Central memory CD8-positive, alpha-beta T cell (primary cell): ENCODE measurements around the gene ELFN1.

Experiments
- ATAC-seq: fragments of 150-1000 bp; cut with Tn5 transposase; replicated peaks from 2 replicates; pipeline ENCODE4 v1.10.0; 2022; ENCODE audit warnings: mild to moderate bottlenecking, moderate FRiP score, moderate number of reproducible peaks; ENCODE audit not compliant: poor library complexity, severe bottlenecking; ENCODE audit errors: extremely low read depth
- DNase-seq, 2 donors: peaks; one replicate each; pipeline ENCODE4 v3.0.0; 2021; ENCODE audit warnings: low spot score in 2 of 2
- H3K27ac Mint-ChIP-seq: one replicate; pipeline ENCODE4 v1.8.0; 2022; ENCODE audit warnings: low read depth, mild to moderate bottlenecking, moderate library complexity, mixed read lengths
- H3K27me3 Mint-ChIP-seq: one replicate; pipeline ENCODE4 v1.8.0; 2022; ENCODE audit warnings: mixed read lengths
- H3K36me3 Mint-ChIP-seq: one replicate; pipeline ENCODE4 v1.8.0; 2022; ENCODE audit warnings: mild to moderate bottlenecking, moderate library complexity, mixed read lengths; ENCODE audit not compliant: insufficient read depth
- H3K4me1 Mint-ChIP-seq: one replicate; pipeline ENCODE4 v1.8.0; 2022; ENCODE audit warnings: mixed read lengths
- H3K4me3 Mint-ChIP-seq: one replicate; pipeline ENCODE4 v1.8.0; 2022; ENCODE audit warnings: mild to moderate bottlenecking, moderate library complexity, mixed read lengths
- H3K9me3 Mint-ChIP-seq: one replicate; pipeline ENCODE4 v1.8.0; 2022; ENCODE audit warnings: mixed read lengths

ELFN1 gene

GRCh38 chr7:1661461-1661860 is 8.6 kb upstream of the ELFN1 start:
- Mint-ChIP-seq H3K4me1 (peaks cover 6% of the 10 kb centered on the region), H3K27ac (peak overlapping the region; percentile 32), H3K4me3 (no peak overlapping the region), H3K9me3 (no peaks in the 10 kb centered on the region), H3K36me3 (peaks cover 1% of the 10 kb centered on the region), H3K27me3 (peaks cover 71% of the 10 kb centered on the region)
- DNase-seq (no peak), ATAC-seq (no peak)

- no peak for DNase-seq
- no peak for ATAC-seq
- Mint-ChIP-seq H3K9me3 (no peaks in the 10 kb centered on the region), H3K27ac (peak overlapping the region; percentile 32), H3K27me3 (peaks cover 65% of the 10 kb centered on the region), H3K4me1 (peaks cover 10% of the 10 kb centered on the region), H3K4me3 (no peak overlapping the region), H3K36me3 (peaks cover 1% of the 10 kb centered on the region)
These were observed 8.0 kb upstream of the ELFN1 start for GRCh38 chr7:1662101-1662500.

- H3K9me3 Mint-ChIP-seq: no peaks in the 10 kb centered on the region
- peak overlapping the region; percentile 71 for H3K4me3 Mint-ChIP-seq
- peaks cover 12% of the 10 kb centered on the region for H3K4me1 Mint-ChIP-seq
- H3K27me3 Mint-ChIP-seq: peaks cover 58% of the 10 kb centered on the region
- no peak overlapping the region for H3K27ac Mint-ChIP-seq
- H3K36me3 Mint-ChIP-seq: peaks cover 1% of the 10 kb centered on the region
- no peak for ATAC-seq
- DNase-seq: no peak
These were observed 7.3 kb upstream of the ELFN1 start for GRCh38 chr7:1662767-1663166.

GRCh38 chr7:1663223-1663622 is 6.9 kb upstream of the ELFN1 start:
- peak overlapping the region; percentile 71 for H3K4me3 Mint-ChIP-seq
- H3K9me3 Mint-ChIP-seq: no peaks in the 10 kb centered on the region
- peaks cover 12% of the 10 kb centered on the region for H3K4me1 Mint-ChIP-seq
- peaks cover 56% of the 10 kb centered on the region for H3K27me3 Mint-ChIP-seq
- ATAC-seq (peak; percentile 66), DNase-seq (no peak)
- peaks cover 1% of the 10 kb centered on the region for H3K36me3 Mint-ChIP-seq
- no peak overlapping the region for H3K27ac Mint-ChIP-seq

GRCh38 chr7:1663857-1664651 is 6.0 kb upstream of the ELFN1 start:
- Mint-ChIP-seq H3K4me3 (peak overlapping the region; percentile 71), H3K4me1 (peaks cover 15% of the 10 kb centered on the region), H3K9me3 (no peaks in the 10 kb centered on the region), H3K27me3 (peaks cover 56% of the 10 kb centered on the region), H3K27ac (no peak overlapping the region), H3K36me3 (peaks cover 3% of the 10 kb centered on the region)
- ATAC-seq: no peak
- no peak for DNase-seq

- DNase-seq (peak in 1 of 2 donors; percentile 30), ATAC-seq (no peak)
- H3K27ac Mint-ChIP-seq: no peak overlapping the region
- peaks cover 3% of the 10 kb centered on the region for H3K36me3 Mint-ChIP-seq
- H3K27me3 Mint-ChIP-seq: peaks cover 55% of the 10 kb centered on the region
- H3K9me3 Mint-ChIP-seq: no peaks in the 10 kb centered on the region
- peaks cover 19% of the 10 kb centered on the region for H3K4me1 Mint-ChIP-seq
- H3K4me3 Mint-ChIP-seq: peak overlapping the region; percentile 13
These were observed 5.1 kb upstream of the ELFN1 start for GRCh38 chr7:1664711-1665548.

- H3K4me1 Mint-ChIP-seq: peaks cover 19% of the 10 kb centered on the region
- H3K4me3 Mint-ChIP-seq: no peak overlapping the region
- H3K27me3 Mint-ChIP-seq: peaks cover 47% of the 10 kb centered on the region
- peaks cover 3% of the 10 kb centered on the region for H3K36me3 Mint-ChIP-seq
- no peak for DNase-seq
- ATAC-seq: no peak
- H3K27ac Mint-ChIP-seq: no peak overlapping the region
- no peaks in the 10 kb centered on the region for H3K9me3 Mint-ChIP-seq
These were observed 4.3 kb upstream of the ELFN1 start for GRCh38 chr7:1665549-1666316.

- peaks cover 3% of the 10 kb centered on the region for H3K36me3 Mint-ChIP-seq
- DNase-seq (no peak), ATAC-seq (no peak)
- H3K9me3 Mint-ChIP-seq: no peaks in the 10 kb centered on the region
- peaks cover 48% of the 10 kb centered on the region for H3K27me3 Mint-ChIP-seq
- H3K4me3 Mint-ChIP-seq: peak overlapping the region; percentile 79
- no peak overlapping the region for H3K27ac Mint-ChIP-seq
- peaks cover 19% of the 10 kb centered on the region for H3K4me1 Mint-ChIP-seq
These were observed 3.7 kb upstream of the ELFN1 start for GRCh38 chr7:1666317-1666822.

- Mint-ChIP-seq H3K27ac (no peak overlapping the region), H3K36me3 (peaks cover 3% of the 10 kb centered on the region), H3K9me3 (no peaks in the 10 kb centered on the region), H3K4me1 (peaks cover 19% of the 10 kb centered on the region), H3K27me3 (peaks cover 44% of the 10 kb centered on the region), H3K4me3 (peak overlapping the region; percentile 79)
- no peak for ATAC-seq
- no peak for DNase-seq
These were observed 3.1 kb upstream of the ELFN1 start for GRCh38 chr7:1666823-1667565.

- Mint-ChIP-seq H3K9me3 (no peaks in the 10 kb centered on the region), H3K4me3 (peak overlapping the region; percentile 79), H3K4me1 (peaks cover 19% of the 10 kb centered on the region), H3K36me3 (peaks cover 3% of the 10 kb centered on the region), H3K27me3 (peaks cover 44% of the 10 kb centered on the region), H3K27ac (no peak overlapping the region)
- DNase-seq: no peak
- ATAC-seq: no peak
These were observed 2.3 kb upstream of the ELFN1 start for GRCh38 chr7:1667566-1668395.

- peaks cover 15% of the 10 kb centered on the region for H3K4me1 Mint-ChIP-seq
- no peak for ATAC-seq
- H3K27ac Mint-ChIP-seq: no peak overlapping the region
- no peak for DNase-seq
- peaks cover 3% of the 10 kb centered on the region for H3K36me3 Mint-ChIP-seq
- H3K27me3 Mint-ChIP-seq: peaks cover 40% of the 10 kb centered on the region
- H3K9me3 Mint-ChIP-seq: no peaks in the 10 kb centered on the region
- H3K4me3 Mint-ChIP-seq: peak overlapping the region; percentile 59
These were observed 1.5 kb upstream of the ELFN1 start for GRCh38 chr7:1668396-1669063.
